Uterus (tissue), 4 donors: Measurements from ENCODE around the gene AGFG2. TPM values are rescaled to one million over a fixed set of nuclear protein-coding genes. Genes with fewer than 3 reads are reported as not detected.
"Not testable (repeated sequence)": the region's sequence is repeated elsewhere in the genome, so short reads cannot be mapped to it uniquely, and the experiment has no call there.

Source experiments
- DNase-seq, 2 donors: peaks; one replicate each; pipeline ENCODE4 v3.0.0-alpha.2; 2019 to 2020
- H3K27ac ChIP-seq, 2 donors: fragments of 200-600 bp; sonication (generic); 1 replicate in 1 of 2; 2 replicates in 1 of 2; pipeline ENCODE4 v1.5.1; 2016 to 2018
- H3K27me3 ChIP-seq, 2 donors: fragments of 200-600 bp; sonication (generic); one replicate each; pipeline ENCODE4 v1.5.1; 2018 to 2019; ENCODE audit warnings: control low read depth in 1 of 2
- H3K36me3 ChIP-seq, 2 donors: fragments of 200-600 bp; sonication (generic); one replicate each; pipeline ENCODE4 v1.5.1; 2019; ENCODE audit warnings: control low read depth in 1 of 2
- H3K4me1 ChIP-seq, 2 donors: fragments of 200-600 bp; sonication (generic); one replicate each; pipeline ENCODE4 v1.5.1; 2018 to 2019; ENCODE audit warnings: control low read depth in 1 of 2
- H3K4me3 ChIP-seq, 2 donors: fragments of 200-600 bp; sonication (generic); 1 replicate in 1 of 2; 2 replicates in 1 of 2; pipeline ENCODE4 v1.5.1; 2018 to 2019; ENCODE audit warnings: mild to moderate bottlenecking in 1 of 2
- H3K9me3 ChIP-seq, 2 donors: fragments of 200-600 bp; sonication (generic); one replicate each; pipeline ENCODE4 v1.5.1; 2019; ENCODE audit warnings: control low read depth in 1 of 2
- CTCF ChIP-seq, 4 experiments: fragments of 200-600 bp in 2 of 4; fragments of 450-650 bp in 2 of 4; sonication (generic) in 2 of 4; IDR thresholded peaks; one replicate each; pipeline ENCODE4 v1.5.1; 2016 to 2019; ENCODE audit warnings: antibody characterized with exemption in 4 of 4, mild to moderate bottlenecking in 2 of 4, moderate library complexity in 1 of 4
- POLR2A ChIP-seq, 2 donors: fragments of 450-650 bp; IDR thresholded peaks; one replicate each; pipeline ENCODE4 v1.6.1; 2016; ENCODE audit warnings: antibody characterized with exemption in 2 of 2, mild to moderate bottlenecking in 1 of 2, moderate library complexity in 1 of 2
- intact Hi-C: fragments of 100-400 bp; cut with DNase I; formaldehyde crosslinking; loops from one replicate; pipeline ENCODE4 v1.15.1; 2023; ENCODE audit warnings: low total_unique reads
- total RNA-seq, 4 donors: library from RNA; depleted of rRNA in 3 of 4; stranded (reverse); fragments of >200 nt in 3 of 4; gene quantifications; one replicate each; pipeline versions ENCODE4 v1.1.0 to v1.2.4, GENCODE V29; 2014 to 2023
- donor health status: DM: yes; HTN: yes; CAD: no.

Gene AGFG2
- total RNA-seq, 4 donors from 2014 or later, result 6.8 to 64.4 (median 20.4) TPM

- no peak overlapping the region for H3K4me3 ChIP-seq
- no peaks in the 10 kb centered on the region for H3K9me3 ChIP-seq
- TF ChIP-seq CTCF (IDR thresholded peaks at IDR 0.05) (no peak), POLR2A (IDR thresholded peaks at IDR 0.05) (no peak)
- peaks cover 30% of the 10 kb centered on the region in 2 donors for H3K4me1 ChIP-seq
- intact Hi-C loops, result no loop called here
- H3K27me3 ChIP-seq, result no peaks in the 10 kb centered on the region
- H3K27ac ChIP-seq, result peak overlapping the region; percentile 90 to 98
- DNase-seq, result no peak
- H3K36me3 ChIP-seq, result no peaks in the 10 kb centered on the region
Observed at GRCh38 chr7:100546926-100547800, 8.2 kb downstream of the AGFG2 start.

- Histone ChIP-seq H3K9me3 (no peaks in the 10 kb centered on the region), H3K36me3 (no peaks in the 10 kb centered on the region), H3K27me3 (no peaks in the 10 kb centered on the region), H3K4me1 (peaks cover 30% of the 10 kb centered on the region in 2 donors), H3K27ac (peak overlapping the region; percentile 90 to 98), H3K4me3 (no peak overlapping the region)
- intact Hi-C loops, result no loop called here
- TF ChIP-seq CTCF (IDR thresholded peaks at IDR 0.05) (peak in 1 of 4 experiments; percentile 8), POLR2A (IDR thresholded peaks at IDR 0.05) (no peak)
- no peak for DNase-seq
Observed at GRCh38 chr7:100547872-100548271, 8.9 kb downstream of the AGFG2 start.

DNA sequence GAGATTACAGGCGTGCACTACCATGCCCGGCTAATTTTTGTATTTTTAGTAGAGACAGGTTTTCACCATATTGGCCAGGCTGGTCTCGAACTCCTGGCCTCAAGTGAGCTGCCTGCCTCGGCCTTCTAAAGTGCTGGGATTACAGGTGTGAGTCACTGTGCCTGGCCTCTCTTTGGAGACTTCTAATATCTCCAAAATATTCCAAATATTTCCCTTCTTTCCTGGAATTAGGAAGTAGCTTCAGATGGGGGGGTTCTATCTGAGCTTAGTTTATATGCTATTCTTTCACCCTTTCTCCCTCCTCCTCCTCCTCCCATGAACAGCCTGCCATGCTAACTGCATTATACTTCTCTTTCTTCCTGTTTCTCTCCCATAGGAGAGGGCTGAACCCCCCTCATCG is 9.4 kb downstream of the AGFG2 start:
- H3K27me3 ChIP-seq, H3K36me3 ChIP-seq, H3K4me3 ChIP-seq, intact Hi-C loops, DNase-seq, H3K9me3 ChIP-seq: not testable (repeated sequence)
- Histone ChIP-seq H3K4me1 (peaks cover 27 to 30% of the 10 kb centered on the region in 2 donors), H3K27ac (peak overlapping the region; percentile 90 to 98)

GRCh38 chr7:100552532-100552931 is 13.5 kb downstream of the AGFG2 start:
- Histone ChIP-seq H3K27ac (no peak overlapping the region), H3K9me3 (no peaks in the 10 kb centered on the region), H3K27me3 (no peaks in the 10 kb centered on the region), H3K4me1 (peaks cover 7 to 11% of the 10 kb centered on the region in 2 donors), H3K36me3 (no peaks in the 10 kb centered on the region), H3K4me3 (no peak overlapping the region)
- DNase-seq, result no peak
- TF ChIP-seq CTCF (IDR thresholded peaks at IDR 0.05) (no peak), POLR2A (IDR thresholded peaks at IDR 0.05) (no peak)
- intact Hi-C loops, result no loop called here

DNA sequence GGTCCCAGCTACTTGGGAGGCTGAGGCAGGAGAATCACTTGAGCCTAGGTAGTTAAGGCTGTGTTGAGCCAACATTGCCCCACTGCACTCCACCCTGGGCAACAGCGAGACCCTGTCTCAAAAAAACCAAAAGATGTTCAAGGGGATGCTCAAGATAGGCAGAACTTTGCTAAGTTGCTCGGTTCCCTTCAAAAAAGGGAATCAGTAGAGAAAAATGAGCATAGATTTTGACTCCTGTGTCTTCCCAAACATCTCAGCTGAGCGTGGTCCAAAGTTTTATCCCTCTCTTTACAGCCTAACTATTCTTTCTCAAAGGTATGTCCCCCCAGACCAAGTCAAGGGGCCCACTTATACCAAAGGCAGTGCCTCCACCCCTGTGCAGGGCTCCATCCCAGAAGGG is 14.0 kb downstream of the AGFG2 start:
- no peaks in the 10 kb centered on the region for H3K9me3 ChIP-seq
- no peak overlapping the region for H3K27ac ChIP-seq
- intact Hi-C loops, result no loop called here
- H3K27me3 ChIP-seq, result no peaks in the 10 kb centered on the region
- H3K4me3 ChIP-seq, result no peak overlapping the region
- H3K36me3 ChIP-seq, result no peaks in the 10 kb centered on the region
- DNase-seq, result no peak
- peaks cover 2 to 7% of the 10 kb centered on the region in 2 donors for H3K4me1 ChIP-seq
- TF ChIP-seq CTCF (IDR thresholded peaks at IDR 0.05) (no peak), POLR2A (IDR thresholded peaks at IDR 0.05) (no peak)
